ENCODE measurements around the gene SLC35C1. TPM values are rescaled to one million over a fixed set of nuclear protein-coding genes. Genes with fewer than 3 reads are reported as not detected.

Gene SLC35C1
- total and polyA plus RNA-seq, 2 of the 13 experiments (the other 11 are each of a cell fraction or from before 2014, with no cell fraction given) = 2.9 to 7.0 TPM

GRCh38 chr11:45771566-45772448 lies 33.1 kb upstream of the SLC35C1 start (continued):
- TF ChIP-seq PAX8 (CRISPR knock-in tag; IDR thresholded peaks at IDR 0.05; ENCODE audit: borderline replicate concordance) = 0 out of 2 replicates have a peak, but pooled peaks have one; percentile 51
- TF ChIP-seq GLI4 (CRISPR knock-in tag; IDR thresholded peaks at IDR 0.05; ENCODE audit: borderline replicate concordance) = no peak
- no peak for TF ChIP-seq ZNF350 (CRISPR knock-in tag; IDR thresholded peaks at IDR 0.05; ENCODE audit: borderline replicate concordance, low read depth)
- no peak for TF ChIP-seq GATA4 (IDR thresholded peaks at IDR 0.05; ENCODE audit: borderline replicate concordance, low read depth)
- no peak for TF ChIP-seq ZNF709 (CRISPR knock-in tag; IDR thresholded peaks at IDR 0.05)
- TF ChIP-seq ZBTB42 (CRISPR knock-in tag; IDR thresholded peaks at IDR 0.05) = no peak
- no peak for TF ChIP-seq ZNF3 (CRISPR knock-in tag; IDR thresholded peaks at IDR 0.05)
- no peak for TF ChIP-seq MNT (IDR thresholded peaks at IDR 0.05)
- no peak for TF ChIP-seq RFX1 (IDR thresholded peaks at IDR 0.05)
- no peak for TF ChIP-seq SMAD9 (CRISPR knock-in tag; IDR thresholded peaks at IDR 0.05)
- peak; percentile 15; the same call in 1 of the 2 replicates for TF ChIP-seq SMC3 (IDR thresholded peaks at IDR 0.05; ENCODE audit: low read length)
- TF ChIP-seq E2F1 (CRISPR knock-in tag; IDR thresholded peaks at IDR 0.05) = 0 out of 2 replicates have a peak, but pooled peaks have one; percentile 9
- no peak for TF ChIP-seq SP140L (CRISPR knock-in tag; IDR thresholded peaks at IDR 0.05; ENCODE audit: borderline replicate concordance)
- TF ChIP-seq HOMEZ (CRISPR knock-in tag; IDR thresholded peaks at IDR 0.05; ENCODE audit: low read depth) = no peak
- peak; percentile 34; the same call in 1 of the 2 replicates for TF ChIP-seq KDM5B (CRISPR knock-in tag; IDR thresholded peaks at IDR 0.05; ENCODE audit: borderline replicate concordance)
- TF ChIP-seq CEBPG (CRISPR knock-in tag; IDR thresholded peaks at IDR 0.05) = no peak
- TF ChIP-seq RBFOX2 (IDR thresholded peaks at IDR 0.05; ENCODE audit: low read depth, low read length) = no peak
- TF ChIP-seq ZNF329 (CRISPR knock-in tag; IDR thresholded peaks at IDR 0.05; ENCODE audit: low read depth) = no peak
- TF ChIP-seq ZNF317 (CRISPR knock-in tag; IDR thresholded peaks at IDR 0.05) = 0 out of 2 replicates have a peak, but pooled peaks have one; percentile 35
- no peak for TF ChIP-seq MBD4 (IDR thresholded peaks at IDR 0.05; ENCODE audit: borderline replicate concordance, low read length)
- no peak for TF ChIP-seq MIER2 (CRISPR knock-in tag; IDR thresholded peaks at IDR 0.05)
- TF ChIP-seq SNAPC4 (CRISPR knock-in tag; IDR thresholded peaks at IDR 0.05) = no peak

Data from HepG2 (cell line).